ENCODE data around the gene CHCHD4.
A peak's percentile ranks its signal among the peaks of the same experiment; 100 is the strongest.
"Not testable (repeated sequence)": the region's sequence is repeated elsewhere in the genome, so short reads cannot be mapped to it uniquely, and the experiment has no call there.

CHCHD4 gene

GRCh38 chr3:14125193-14126016 lies 735 bp upstream of the CHCHD4 start:
- DNase-seq: peak; percentile 54
- Histone ChIP-seq H3K9me3 (ENCODE audit: severe bottlenecking) (no peaks in the 10 kb centered on the region), H3K27me3 (ENCODE audit: insufficient read depth, low read depth, severe bottlenecking) (no peaks in the 10 kb centered on the region), H3K36me3 (peaks cover 38% of the 10 kb centered on the region), H3K4me3 (ENCODE audit: low read depth, low read length) (peak overlapping the region; percentile 63), H3K27ac (peak overlapping the region; percentile 79)
- TF ChIP-seq, protein P1, sequence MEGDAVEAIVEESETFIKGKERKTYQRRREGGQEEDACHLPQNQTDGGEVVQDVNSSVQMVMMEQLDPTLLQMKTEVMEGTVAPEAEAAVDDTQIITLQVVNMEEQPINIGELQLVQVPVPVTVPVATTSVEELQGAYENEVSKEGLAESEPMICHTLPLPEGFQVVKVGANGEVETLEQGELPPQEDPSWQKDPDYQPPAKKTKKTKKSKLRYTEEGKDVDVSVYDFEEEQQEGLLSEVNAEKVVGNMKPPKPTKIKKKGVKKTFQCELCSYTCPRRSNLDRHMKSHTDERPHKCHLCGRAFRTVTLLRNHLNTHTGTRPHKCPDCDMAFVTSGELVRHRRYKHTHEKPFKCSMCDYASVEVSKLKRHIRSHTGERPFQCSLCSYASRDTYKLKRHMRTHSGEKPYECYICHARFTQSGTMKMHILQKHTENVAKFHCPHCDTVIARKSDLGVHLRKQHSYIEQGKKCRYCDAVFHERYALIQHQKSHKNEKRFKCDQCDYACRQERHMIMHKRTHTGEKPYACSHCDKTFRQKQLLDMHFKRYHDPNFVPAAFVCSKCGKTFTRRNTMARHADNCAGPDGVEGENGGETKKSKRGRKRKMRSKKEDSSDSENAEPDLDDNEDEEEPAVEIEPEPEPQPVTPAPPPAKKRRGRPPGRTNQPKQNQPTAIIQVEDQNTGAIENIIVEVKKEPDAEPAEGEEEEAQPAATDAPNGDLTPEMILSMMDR (IDR thresholded peaks at IDR 0.05; ENCODE audit: low read depth, low read length): 0 out of 2 replicates have a peak, but pooled peaks have one; percentile 21

GRCh38 chr3:14124223-14124614 lies 451 bp downstream of the CHCHD4 start:
- peaks cover 29% of the 10 kb centered on the region for H3K36me3 ChIP-seq
- H3K9me3 ChIP-seq (ENCODE audit: severe bottlenecking): no peaks in the 10 kb centered on the region
- peak overlapping the region; percentile 73 for H3K27ac ChIP-seq
- H3K4me3 ChIP-seq (ENCODE audit: low read depth, low read length): peak overlapping the region; percentile 50
- H3K27me3 ChIP-seq (ENCODE audit: insufficient read depth, low read depth, severe bottlenecking): no peaks in the 10 kb centered on the region
- TF ChIP-seq, protein P1 (IDR thresholded peaks at IDR 0.05; ENCODE audit: low read depth, low read length): no peak
- DNase-seq: peak; percentile 52

- Histone ChIP-seq H3K4me3 (ENCODE audit: low read depth, low read length) (peak overlapping the region; percentile 50), H3K27ac (peak overlapping the region; percentile 73), H3K9me3 (ENCODE audit: severe bottlenecking) (no peaks in the 10 kb centered on the region), H3K36me3 (peaks cover 24% of the 10 kb centered on the region), H3K27me3 (ENCODE audit: insufficient read depth, low read depth, severe bottlenecking) (no peaks in the 10 kb centered on the region)
- no peak for DNase-seq
- TF ChIP-seq, protein P1 (IDR thresholded peaks at IDR 0.05; ENCODE audit: low read depth, low read length): no peak
These were observed 1.1 kb downstream of the CHCHD4 start for GRCh38 chr3:14123308-14124222.

- Histone ChIP-seq H3K27ac (no peak overlapping the region), H3K4me3 (ENCODE audit: low read depth, low read length) (no peak overlapping the region), H3K9me3 (ENCODE audit: severe bottlenecking) (no peaks in the 10 kb centered on the region), H3K36me3 (peaks cover 14% of the 10 kb centered on the region), H3K27me3 (ENCODE audit: insufficient read depth, low read depth, severe bottlenecking) (no peaks in the 10 kb centered on the region)
- TF ChIP-seq, protein P1 (IDR thresholded peaks at IDR 0.05; ENCODE audit: low read depth, low read length): no peak
- DNase-seq: no peak
These were observed 2.4 kb downstream of the CHCHD4 start for GRCh38 chr3:14122301-14122700.

DNA sequence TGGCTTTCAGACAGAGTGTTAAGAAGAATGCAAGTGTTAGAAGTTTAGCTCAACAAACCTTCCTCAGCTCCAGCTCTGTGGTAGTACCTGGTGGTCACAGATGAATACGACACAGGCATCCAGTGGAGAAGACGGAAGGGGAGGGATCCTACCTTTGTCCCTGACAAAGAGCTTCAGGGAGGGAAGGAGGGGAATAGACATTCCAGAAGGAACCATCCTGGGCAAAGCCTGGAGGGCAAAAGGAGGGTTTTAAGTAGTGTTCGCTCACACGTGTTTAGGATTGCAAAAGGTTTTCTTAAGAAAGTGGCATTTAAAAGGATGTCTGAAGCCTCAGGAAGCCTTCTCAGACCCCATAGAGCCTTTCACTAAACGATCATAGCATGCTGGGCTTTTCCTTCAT lies 2.8 kb downstream of the CHCHD4 start:
- H3K9me3 ChIP-seq (ENCODE audit: severe bottlenecking): no peaks in the 10 kb centered on the region
- DNase-seq: no peak
- TF ChIP-seq, protein P1 (IDR thresholded peaks at IDR 0.05; ENCODE audit: low read depth, low read length): no peak
- H3K4me3 ChIP-seq (ENCODE audit: low read depth, low read length): no peak overlapping the region
- peaks cover 13% of the 10 kb centered on the region for H3K36me3 ChIP-seq
- H3K27ac ChIP-seq: no peak overlapping the region
- H3K27me3 ChIP-seq (ENCODE audit: insufficient read depth, low read depth, severe bottlenecking): no peaks in the 10 kb centered on the region

DNA sequence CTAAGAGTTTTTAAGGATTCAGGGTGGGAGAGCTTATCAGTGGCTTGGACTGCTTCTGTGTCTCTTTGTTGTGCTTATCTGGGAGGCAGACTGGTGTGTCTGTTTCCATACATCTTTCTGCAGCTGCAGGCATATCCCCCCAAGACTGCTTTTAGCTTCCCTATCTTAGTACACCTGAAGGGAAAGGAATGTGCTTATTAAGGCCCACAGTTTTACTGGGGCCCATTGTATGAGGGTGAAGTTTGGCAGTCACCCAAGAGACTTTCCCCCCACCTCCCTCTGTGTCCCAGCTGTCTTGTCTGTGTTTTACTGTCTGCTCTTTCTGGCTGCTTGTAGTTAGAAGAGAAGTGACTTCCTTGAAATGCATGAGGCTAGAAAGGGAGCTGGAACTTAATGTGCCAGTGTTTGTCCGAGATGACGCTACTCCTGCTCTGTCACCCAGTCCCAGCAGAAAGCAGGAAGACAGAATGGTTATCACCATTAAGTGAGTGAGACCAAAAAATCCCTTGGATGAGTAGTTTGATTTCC lies 3.7 kb downstream of the CHCHD4 start:
- not testable (repeated sequence) for H3K36me3 ChIP-seq; H3K27ac ChIP-seq; H3K4me3 ChIP-seq (ENCODE audit: low read depth, low read length); H3K9me3 ChIP-seq (ENCODE audit: severe bottlenecking); DNase-seq; H3K27me3 ChIP-seq (ENCODE audit: insufficient read depth, low read depth, severe bottlenecking)
